Hematopoietic multipotent progenitor cell treated with erythropoietin and hydrocortisone succinate and interleukin-3 and kit ligand, for 8 days (in vitro differentiated cells): Measurements from ENCODE around the gene ZNF268.
"Not testable (repeated sequence)": the region's sequence is repeated elsewhere in the genome, so short reads cannot be mapped to it uniquely, and the experiment has no call there.

Experiments
- DNase-seq: peaks from one replicate; pipeline ENCODE4 v3.0.0-alpha.2; 2015

ZNF268 gene

GRCh38 chr12:133231001-133231400 is 49.7 kb downstream of the ZNF268 start:
- DNase-seq, result no peak

DNA sequence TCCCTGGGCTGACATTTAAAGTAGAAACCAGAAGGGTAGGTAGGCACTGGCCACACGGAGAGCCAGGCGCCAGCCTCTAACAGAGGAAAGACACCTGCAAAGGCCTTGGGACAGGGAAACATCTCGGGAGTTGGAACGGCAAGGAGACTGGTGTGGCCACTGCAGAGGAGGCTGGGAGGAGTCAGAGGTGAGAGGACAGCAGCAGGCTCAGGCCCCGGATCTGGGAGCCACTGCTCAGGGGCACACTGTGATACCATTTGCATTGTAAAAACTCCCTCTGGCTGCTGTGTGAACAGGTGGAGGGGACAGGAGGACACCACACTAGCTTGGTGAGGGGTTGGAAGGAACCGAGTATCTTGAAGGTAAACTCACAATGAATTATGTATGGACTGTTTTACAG is 51.7 kb downstream of the ZNF268 start:
- DNase-seq, result no peak

DNA sequence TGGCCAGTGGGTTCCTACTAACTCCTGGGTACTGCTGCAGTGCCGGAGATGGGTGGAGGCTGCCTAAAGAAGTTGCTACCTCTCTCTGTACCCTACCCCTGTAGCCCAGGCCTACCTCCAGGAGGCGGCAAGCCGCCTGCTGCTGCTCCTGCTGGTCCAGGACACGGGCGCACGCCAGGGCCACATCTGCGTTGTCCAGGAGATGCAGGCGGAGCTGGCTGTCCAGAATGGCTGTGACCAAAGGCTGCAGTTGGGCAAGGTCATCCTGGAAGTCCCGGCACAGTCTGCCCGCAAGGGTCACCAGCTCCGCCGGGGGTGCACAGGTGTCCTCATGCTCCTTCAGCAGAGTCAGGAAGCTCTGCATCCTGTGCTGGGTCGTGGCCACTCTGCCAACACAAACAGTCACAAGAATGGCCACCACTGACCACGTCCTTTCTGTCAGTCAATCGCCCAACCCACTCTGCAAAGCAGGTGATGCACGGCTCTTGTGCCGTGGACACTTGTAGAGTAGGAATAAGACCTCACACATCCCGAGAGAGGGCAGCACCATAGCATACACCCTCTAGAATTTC is 52.8 kb downstream of the ZNF268 start:
- no peak for DNase-seq

GRCh38 chr12:133234971-133235370 is 53.7 kb downstream of the ZNF268 start:
- no peak for DNase-seq

DNA sequence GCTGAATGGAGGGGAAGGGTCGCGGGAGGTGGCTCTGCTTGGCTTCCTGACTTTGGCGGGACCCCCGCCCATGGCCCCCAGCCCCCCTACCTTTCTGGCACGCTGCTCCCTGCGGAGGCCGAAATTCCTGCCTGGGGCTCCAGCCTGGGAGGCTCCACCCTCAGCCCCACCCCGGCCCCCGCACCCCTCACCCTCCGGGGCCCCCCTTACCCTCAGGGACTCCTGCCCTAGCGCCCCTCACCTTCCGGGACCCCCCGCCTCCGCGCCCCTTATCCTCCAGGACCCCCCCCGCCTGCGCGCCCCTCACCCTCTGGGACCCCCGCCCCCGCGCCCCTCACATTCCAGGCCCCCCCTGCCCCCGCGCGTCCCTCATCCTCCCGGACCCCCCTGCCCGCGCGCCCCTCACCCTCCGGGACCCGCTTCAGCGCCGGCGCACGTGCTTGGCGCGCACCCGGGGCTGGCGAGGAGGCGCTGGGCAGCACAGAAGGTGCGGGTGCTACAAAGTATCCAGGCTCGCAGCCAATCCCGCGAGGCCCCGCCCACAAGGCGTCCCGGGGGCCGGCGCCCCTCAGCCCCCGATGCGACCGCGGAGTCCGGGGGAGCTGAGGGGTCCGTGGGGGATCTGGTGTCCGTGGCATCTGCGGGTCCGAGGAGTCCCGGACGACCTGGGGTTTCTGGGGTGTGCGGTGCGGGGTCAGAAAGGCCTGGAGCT is 54.3 kb downstream of the ZNF268 start, which contains the start of gene ANHX:
TSS of gene ANHX (minus strand) at position 477 of the 712 bp plus-strand sequence. CDS start 1,521 bp downstream, outside the sequence.
- no peak for DNase-seq

GRCh38 chr12:133236144-133236543 is 54.8 kb downstream of the ZNF268 start:
- no peak for DNase-seq

DNA sequence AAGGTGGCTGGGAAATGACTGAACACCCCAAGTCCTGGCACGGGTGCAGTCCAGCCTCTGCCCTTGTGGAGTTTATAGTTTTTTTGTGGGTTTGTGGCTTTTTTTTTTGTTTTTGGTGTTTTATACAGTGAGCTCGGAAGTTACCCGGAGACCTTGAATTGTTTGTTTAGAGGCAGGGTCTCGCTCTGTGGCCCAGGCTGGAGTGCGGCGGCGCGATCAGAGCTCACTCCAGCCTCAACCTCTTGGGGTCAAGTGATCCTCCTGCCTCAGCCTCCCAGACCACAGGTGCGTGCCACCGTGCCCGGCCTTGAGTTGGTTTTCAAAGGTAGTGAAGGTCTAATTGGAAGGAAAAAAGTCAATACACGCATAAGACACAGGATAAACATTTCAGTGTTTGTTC is 55.3 kb downstream of the ZNF268 start:
- DNase-seq, result no peak

DNA sequence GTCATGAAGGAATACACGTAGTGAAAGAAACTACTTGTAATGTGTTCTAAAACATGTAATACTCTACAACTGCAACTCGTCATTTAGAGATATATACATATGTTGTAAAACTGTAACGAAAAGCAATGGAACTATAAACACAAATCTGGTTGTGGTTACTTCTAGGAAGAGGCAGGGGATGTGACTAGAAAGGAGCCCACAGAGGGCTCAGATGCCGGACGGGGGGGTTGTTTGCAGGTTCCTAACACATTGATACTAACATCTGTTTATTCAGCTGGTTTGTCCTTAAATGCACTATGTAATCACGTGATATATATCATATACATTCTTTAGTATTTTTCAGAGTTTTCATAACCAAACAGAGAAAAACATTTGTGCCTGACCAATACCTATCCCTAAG is 70.4 kb downstream of the ZNF268 start:
- no peak for DNase-seq

DNA sequence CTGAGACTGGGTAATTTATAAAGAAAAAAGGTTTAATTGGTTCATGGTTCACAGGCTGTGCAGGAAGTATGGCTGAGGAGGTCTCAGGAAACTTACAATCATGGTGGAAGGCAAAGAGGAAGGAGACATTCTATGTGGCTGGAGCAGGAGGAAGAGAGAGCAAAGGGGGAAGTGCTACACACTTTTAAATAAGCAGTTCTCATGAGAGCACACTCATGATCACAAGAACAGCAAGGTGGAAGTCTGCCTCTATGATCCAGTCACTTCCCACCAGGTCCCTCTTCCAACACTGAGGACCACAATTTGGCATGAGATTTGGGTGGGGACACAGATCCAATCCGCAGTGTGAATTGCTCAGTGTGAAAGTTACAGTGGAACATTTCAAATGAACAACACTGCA is 74.5 kb downstream of the ZNF268 start:
- not testable (repeated sequence) for DNase-seq

DNA sequence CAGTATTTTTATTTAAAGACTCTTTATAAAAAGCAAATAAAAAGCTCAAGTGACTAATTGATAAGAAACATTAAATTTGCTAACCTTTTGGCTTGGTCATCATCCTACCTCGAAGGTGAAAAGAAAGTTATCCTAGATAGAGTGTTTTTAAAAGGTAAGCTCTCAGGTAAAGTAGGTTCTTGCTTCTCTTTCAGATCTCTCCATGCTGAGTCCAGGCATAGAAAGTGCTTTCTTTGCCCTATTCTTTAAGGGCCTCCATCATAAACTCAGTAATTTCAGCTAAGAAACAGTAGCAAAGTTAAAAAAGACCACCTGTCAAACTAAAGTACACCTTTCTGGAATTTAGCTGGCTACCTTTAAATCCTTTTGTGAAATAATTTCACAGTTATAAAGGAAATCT is 75.0 kb downstream of the ZNF268 start:
- no peak for DNase-seq

DNA sequence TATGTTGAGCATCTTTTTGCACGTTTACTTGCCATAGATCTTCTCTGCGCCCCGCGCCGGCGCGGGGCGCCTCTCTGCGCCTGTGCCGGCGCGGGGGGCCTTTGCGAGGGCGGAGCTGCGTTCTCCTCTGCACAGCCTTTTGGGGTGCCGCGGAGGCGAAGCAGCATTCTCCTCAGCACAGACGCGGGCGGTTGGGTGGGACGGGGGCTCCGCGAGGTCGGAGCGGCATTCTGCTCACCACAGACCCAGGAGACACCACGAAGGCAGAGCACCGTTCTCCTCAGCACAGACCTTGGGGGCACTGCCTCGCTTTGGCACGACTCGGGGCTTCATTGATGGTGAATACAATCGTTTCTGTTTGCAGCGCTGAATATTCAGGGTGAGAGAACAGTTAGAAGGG is 82.9 kb downstream of the ZNF268 start:
- no peak for DNase-seq
